A673 (cell line): ENCODE measurements around the gene TBKBP1. TPM values are rescaled to one million over a fixed set of nuclear protein-coding genes. Genes with fewer than 3 reads are reported as not detected.

Experiments
- BruUV-seq: library from RNA; stranded (reverse); fragments of 400-500 nt; replicated peaks from 2 replicates; lab custom pipeline; 2021; lab: Mats Ljungman, UMichigan
- CTCF ChIA-PET: fragments of 300-600 bp; sonication (Branson Sonifier 250); formaldehyde crosslinking; loops from one replicate; lab custom pipeline; 2022; ENCODE audit warnings: antibody characterized with exemption; lab: Charles Lee
- POLR2A ChIA-PET: fragments of 300-600 bp; sonication (Branson Sonifier 250); formaldehyde crosslinking; loops from one replicate; lab custom pipeline; 2022; ENCODE audit warnings: antibody characterized with exemption; ENCODE audit not compliant: low non-redundant PET; lab: Charles Lee
- DNase-seq: peaks from one replicate; pipeline ENCODE4 v3.0.0-alpha.2; 2015; ENCODE audit warnings: low spot score
- H3K27ac ChIP-seq: fragments of 200-600 bp; sonication (generic); 2 replicates; pipeline ENCODE4 v1.5.1; 2016; ENCODE audit warnings: mixed run types, low read depth, mild to moderate bottlenecking, mixed read lengths, antibody characterized with exemption, low read length; ENCODE audit not compliant: poor library complexity, severe bottlenecking
- H3K27me3 ChIP-seq: fragments of 200-600 bp; sonication (generic); replicated peaks from 2 replicates; pipeline ENCODE4 v1.6.1; 2017; ENCODE audit warnings: mixed run types, low read depth, mild to moderate bottlenecking, mixed read lengths, antibody characterized with exemption, low read length; ENCODE audit not compliant: insufficient read depth, poor library complexity
- H3K36me3 ChIP-seq: fragments of 200-600 bp; sonication (generic); 2 replicates; pipeline ENCODE4 v1.6.1; 2016; ENCODE audit warnings: mixed run types, mild to moderate bottlenecking, mixed read lengths, antibody characterized with exemption, low read length; ENCODE audit not compliant: insufficient read depth, poor library complexity, severe bottlenecking
- H3K4me1 ChIP-seq: fragments of 200-600 bp; sonication (generic); 2 replicates; pipeline ENCODE4 v1.6.1; 2017; ENCODE audit warnings: mixed run types, mild to moderate bottlenecking, mixed read lengths, antibody characterized with exemption, low read length; ENCODE audit not compliant: insufficient read depth, poor library complexity, severe bottlenecking
- H3K4me3 ChIP-seq: fragments of 200-600 bp; sonication (generic); 2 replicates; pipeline ENCODE4 v1.5.1; 2016; ENCODE audit warnings: low read depth, mixed run types, mild to moderate bottlenecking, mixed read lengths, low read length; ENCODE audit not compliant: poor library complexity, severe bottlenecking
- H3K9me3 ChIP-seq: fragments of 200-600 bp; sonication (generic); 2 replicates; pipeline ENCODE4 v1.6.1; 2016; ENCODE audit warnings: mixed run types, low read depth, mild to moderate bottlenecking, mixed read lengths, antibody characterized with exemption, low read length; ENCODE audit not compliant: poor library complexity, severe bottlenecking
- CTCF ChIP-seq: fragments of 300-800, 200-600 bp; sonication (generic); conservative IDR thresholded peaks from 2 replicates; pipeline ENCODE4 v1.5.1; 2017; ENCODE audit warnings: low read depth, mild to moderate bottlenecking, antibody characterized with exemption, low read length, moderate library complexity, mixed read lengths
- EZH2 ChIP-seq: fragments of 200-600 bp; sonication (generic); IDR thresholded peaks from 2 replicates; pipeline ENCODE4 v1.6.1; 2017; ENCODE audit warnings: borderline replicate concordance, low read depth, mild to moderate bottlenecking, mixed read lengths, antibody characterized with exemption, low read length; ENCODE audit not compliant: poor library complexity, severe bottlenecking
- intact Hi-C: fragments of 100-400 bp; cut with micrococcal nuclease; formaldehyde crosslinking; loops from one replicate; pipeline ENCODE4 v1.10.0; 2022; ENCODE audit not compliant: unreplicated experiment
- total RNA-seq: library from RNA; stranded (reverse); gene quantifications from 2 replicates; pipeline ENCODE4 v1.2.3, GENCODE V29; 2021

Gene TBKBP1
- total RNA-seq, 1 experiment from 2014 or later: 21.1 TPM

- no peak for DNase-seq
- ChIA-PET POLR2A (interaction anchor here (0.5 kb wide), 1 partner anchor 18 kb away, joined by 4 read pairs; no protein-coding TSS in a partner anchor), CTCF (no interaction called here)
- H3K36me3 ChIP-seq: peaks cover 4% of the 10 kb centered on the region
- intact Hi-C loops: no loop called here
- BruUV-seq: no TSS peak
- no peaks in the 10 kb centered on the region for H3K9me3 ChIP-seq
- no peak overlapping the region for H3K4me3 ChIP-seq
- peaks cover 7% of the 10 kb centered on the region for H3K4me1 ChIP-seq
- H3K27me3 ChIP-seq: no peaks in the 10 kb centered on the region
- no peak overlapping the region for H3K27ac ChIP-seq
- no peak for TF ChIP-seq CTCF
Observed at GRCh38 chr17:47701608-47702007, 7.6 kb downstream of the TBKBP1 start.

GRCh38 chr17:47702391-47702995 lies 8.5 kb downstream of the TBKBP1 start:
- Histone ChIP-seq H3K36me3 (peaks cover 4% of the 10 kb centered on the region), H3K4me1 (peaks cover 10% of the 10 kb centered on the region), H3K4me3 (no peak overlapping the region), H3K9me3 (no peaks in the 10 kb centered on the region), H3K27ac (no peak overlapping the region), H3K27me3 (no peaks in the 10 kb centered on the region)
- no TSS peak for BruUV-seq
- intact Hi-C loops: no loop called here
- ChIA-PET CTCF (no interaction called here), POLR2A (interaction anchor here (0.6 kb wide), 1 partner anchor 137 kb away, joined by 3 read pairs; no protein-coding TSS in a partner anchor)
- TF ChIP-seq CTCF (no peak), EZH2 (no peak)
- DNase-seq: no peak

GRCh38 chr17:47703191-47703591 lies 9.2 kb downstream of the TBKBP1 start:
- intact Hi-C loops: no loop called here
- no peaks in the 10 kb centered on the region for H3K9me3 ChIP-seq
- H3K4me1 ChIP-seq: peaks cover 10% of the 10 kb centered on the region
- H3K4me3 ChIP-seq: no peak overlapping the region
- H3K36me3 ChIP-seq: peaks cover 4% of the 10 kb centered on the region
- TF ChIP-seq EZH2 (no peak), CTCF (no peak)
- CTCF ChIA-PET: no interaction called here
- BruUV-seq: no TSS peak
- H3K27ac ChIP-seq: no peak overlapping the region
- H3K27me3 ChIP-seq: no peaks in the 10 kb centered on the region
- POLR2A ChIA-PET: no interaction called here
- no peak for DNase-seq
